NCI-H748 (cell line): ENCODE results near the gene FSIP1.

Experiments used
- DNase-seq: peaks from one replicate; lab custom pipeline; 2025; ENCODE audit not compliant: unreplicated experiment; lab: John Stamatoyannopoulos, UW

Gene FSIP1

DNA sequence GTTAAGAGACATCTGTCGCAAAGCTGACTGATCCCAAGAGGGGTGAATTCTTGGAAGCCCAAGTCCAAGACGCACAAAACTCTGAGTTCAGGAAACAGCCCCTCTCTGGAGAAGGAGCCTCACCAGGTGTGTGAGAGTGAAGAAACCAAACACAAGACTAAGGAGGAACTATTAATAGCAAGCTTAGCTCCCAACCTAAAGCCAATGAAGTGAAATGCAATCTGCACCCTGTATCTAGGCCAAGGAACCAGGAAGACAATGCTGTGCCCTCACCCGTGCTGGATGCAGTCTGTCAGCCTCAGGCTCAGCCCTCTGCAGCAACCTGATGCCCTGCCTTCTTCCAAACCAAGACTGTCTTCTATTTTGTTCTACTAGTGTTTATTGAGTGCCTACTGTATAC is 224.2 kb downstream of the FSIP1 start:
- DNase-seq = no peak

- peak; percentile 2 for DNase-seq
Measured at GRCh38 chr15:39556461-39556860, 226.2 kb downstream of the FSIP1 start.

- DNase-seq = no peak
Measured at GRCh38 chr15:39555885-39556284, 226.8 kb downstream of the FSIP1 start.

DNA sequence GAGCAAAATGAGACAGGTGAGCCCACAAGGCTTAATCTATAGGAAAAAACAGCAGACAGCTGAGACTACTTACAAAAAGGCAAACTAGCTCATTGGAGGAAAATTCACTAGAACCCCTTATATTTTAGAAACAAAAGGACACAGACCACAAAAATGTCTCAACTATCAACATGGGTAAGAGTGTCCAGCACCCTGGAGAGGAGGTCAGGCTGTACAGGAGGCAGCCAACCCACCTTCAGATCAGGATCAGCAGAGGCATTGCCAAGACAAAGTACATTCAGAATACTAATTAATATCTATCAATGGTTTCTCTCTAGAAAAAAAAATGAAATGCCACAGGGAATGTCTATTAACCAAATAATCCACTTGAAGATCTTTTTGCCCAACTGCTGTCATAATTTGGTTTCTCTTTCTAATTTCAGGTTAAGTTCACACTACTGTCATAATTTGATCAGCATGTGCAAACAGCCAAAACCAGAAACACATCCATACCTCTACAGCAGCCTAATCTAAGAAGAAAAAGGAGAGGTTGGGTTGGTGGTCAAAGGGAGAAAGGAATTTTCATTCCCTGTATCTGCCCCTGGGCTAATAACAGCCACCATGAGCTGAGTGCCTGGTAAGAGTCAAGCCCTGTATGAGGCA is 227.8 kb downstream of the FSIP1 start:
- DNase-seq = no peak

DNA sequence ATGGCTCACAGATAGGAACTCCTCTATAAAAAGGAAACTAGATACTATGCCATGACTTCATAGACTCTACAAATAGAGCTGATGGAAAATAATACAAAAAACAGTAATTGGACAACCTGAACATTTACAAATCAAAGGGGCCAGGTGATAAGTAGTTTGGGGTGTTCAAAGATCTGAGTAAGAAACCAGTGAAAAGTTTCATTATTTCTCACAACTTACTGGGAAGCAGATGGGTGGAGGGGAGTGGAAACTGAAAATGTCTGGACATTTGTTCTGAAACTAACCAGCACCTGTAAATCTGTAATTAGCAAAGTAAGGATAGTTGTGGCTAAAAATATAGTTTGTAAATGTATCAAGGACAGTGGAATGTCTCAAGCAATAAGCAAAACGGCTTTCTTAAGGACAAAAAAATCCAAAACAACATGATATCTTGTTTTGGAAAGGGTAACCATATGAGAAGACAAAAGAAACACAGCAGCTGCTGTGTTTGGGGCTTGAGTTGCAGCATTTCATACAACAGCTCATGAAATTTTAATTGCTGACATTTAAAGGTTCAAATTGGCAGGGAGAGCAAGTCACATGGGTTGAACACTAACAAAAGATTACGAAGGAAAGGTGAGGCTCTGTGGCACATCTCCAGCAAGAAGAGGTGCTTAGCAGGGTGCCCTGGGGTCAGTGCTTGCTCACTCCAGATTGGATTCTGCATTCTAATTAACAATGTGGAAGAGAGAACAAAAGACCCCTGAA is 228.5 kb downstream of the FSIP1 start:
- DNase-seq = peak; percentile 7

DNA sequence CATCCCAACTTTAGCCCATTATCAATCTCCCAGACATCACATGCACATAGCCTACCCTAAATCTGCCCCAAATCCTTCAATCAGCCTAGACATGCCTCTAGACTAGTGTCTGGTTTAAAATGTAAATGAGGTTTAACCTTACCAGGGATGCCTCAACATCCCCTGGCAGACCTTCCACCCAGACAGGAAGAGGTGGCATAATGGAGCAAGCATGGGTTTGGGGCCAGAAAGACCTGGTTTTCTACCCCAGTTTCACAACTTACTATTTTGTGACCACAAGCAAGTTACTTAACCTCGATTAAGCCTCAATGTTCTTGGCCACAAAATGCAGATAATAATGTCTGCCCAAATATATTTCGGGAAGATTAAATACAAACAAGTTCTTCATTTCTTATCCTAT is 230.1 kb downstream of the FSIP1 start:
- no peak for DNase-seq

- no peak for DNase-seq
Measured at GRCh38 chr15:39551476-39551875, 231.2 kb downstream of the FSIP1 start.
